Aorta (tissue), 5 donors: ENCODE data around the gene ACSS1. TPM values are rescaled to one million over a fixed set of nuclear protein-coding genes. Genes with fewer than 3 reads are reported as not detected.

Experiments used
- ATAC-seq: fragments of 200-7000 bp; cut with Tn5 transposase; one replicate; pipeline ENCODE4 v1.9.1; 2022; ENCODE audit warnings: moderate library complexity; ENCODE audit not compliant: low FRiP score
- DNase-seq, 2 donors: peaks; one replicate each; pipeline ENCODE4 v3.0.0-alpha.2; 2020
- H3K27ac ChIP-seq, 2 donors: one replicate each; pipeline ENCODE4 v1.5.1; 2013; ENCODE audit warnings: low read length in 2 of 2, mild to moderate bottlenecking in 2 of 2, moderate library complexity in 2 of 2, control low read depth in 1 of 2, inconsistent platforms in 1 of 2, low read depth in 1 of 2
- H3K27me3 ChIP-seq, 2 donors: one replicate each; pipeline ENCODE4 v1.6.1; 2013; ENCODE audit warnings: control low read depth in 1 of 2, low read length in 1 of 2, mild to moderate bottlenecking in 1 of 2, moderate library complexity in 1 of 2; ENCODE audit not compliant: insufficient read depth in 2 of 2, control insufficient read depth in 1 of 2
- H3K36me3 ChIP-seq, 2 donors: one replicate each; pipeline ENCODE4 v1.6.1; 2013; ENCODE audit warnings: control low read depth in 1 of 2, low read length in 1 of 2, mild to moderate bottlenecking in 1 of 2; ENCODE audit not compliant: insufficient read depth in 2 of 2, control insufficient read depth in 1 of 2
- H3K4me1 ChIP-seq, 2 donors: one replicate each; pipeline ENCODE4 v1.6.1; 2013; ENCODE audit warnings: low read length in 2 of 2, control low read depth in 1 of 2, mild to moderate bottlenecking in 1 of 2, moderate library complexity in 1 of 2; ENCODE audit not compliant: insufficient read depth in 2 of 2, control insufficient read depth in 1 of 2
- H3K4me3 ChIP-seq, 2 donors: one replicate each; pipeline ENCODE4 v1.5.1; 2013; ENCODE audit warnings: low read length in 2 of 2, control low read depth in 1 of 2, mild to moderate bottlenecking in 1 of 2
- H3K9me3 ChIP-seq: one replicate; pipeline ENCODE4 v1.6.1; 2013; ENCODE audit warnings: mild to moderate bottlenecking, low read length; ENCODE audit not compliant: control insufficient read depth
- WGBS, 2 donors: extraction: QIAGEN DNeasy Blood & Tissue Kit; methylation state at CpG; one replicate each; pipeline ENCODE4 v1.1.7; 2013; 5-methylcytosine and 5-hydroxymethylcytosine counted together
- intact Hi-C, 2 donors: fragments of 100-400 bp; cut with DNase I; formaldehyde crosslinking; loops; one replicate each; pipeline versions ENCODE4 v1.14.2 to v1.15.0; 2022
- polyA plus RNA-seq, 2 donors: library from polyadenylated mRNA; stranded (reverse); fragments of 200-250 nt; gene quantifications; one replicate each; pipeline ENCODE4 v1.2.3, GENCODE V29; 2013
- total RNA-seq, 2 donors: library from RNA; stranded (reverse); fragmentation: NEBNext Ultra II Directional; extraction: Animal tissue kit (Norgen Biotek cat#: 25700); gene quantifications; one replicate each; pipeline ENCODE4 v1.2.1, GENCODE V29; 2021
- donor health status: healthy with polysubstance abuse.
- donor health status: Bipolar disorder and iron deficiency.
- donor health status: DM: no; HTN: no; CAD: no.
- donor health status: DM: no; HTN: no; CAD: no.
- donor health status: DM: yes; HTN: yes; CAD: no.

The ACSS1 gene
- total and polyA plus RNA-seq, 4 donors = 7.6 to 23.4 (median 18.3) TPM

DNA sequence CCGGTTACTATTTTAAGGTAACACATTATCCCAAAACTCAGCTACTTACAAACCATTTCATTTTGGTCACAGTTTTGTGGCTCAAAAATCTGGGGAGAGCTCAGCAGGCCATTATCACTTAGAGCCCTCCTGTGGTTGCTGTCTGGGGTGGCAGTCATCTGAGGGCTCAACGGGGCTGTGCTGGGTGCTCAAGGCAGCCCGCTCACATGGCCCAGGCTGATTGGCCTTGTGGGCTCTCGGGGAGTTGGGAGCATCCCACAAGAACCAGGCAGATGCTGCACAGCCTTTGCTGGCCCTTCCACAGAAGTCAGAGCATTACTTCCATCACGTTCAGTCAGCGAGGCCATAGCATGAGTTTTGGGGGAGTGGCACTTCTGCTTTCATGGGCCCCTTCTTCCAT lies 30.3 kb upstream of the ACSS1 start:
- no peaks in the 10 kb centered on the region for H3K27me3 ChIP-seq
- ATAC-seq (no peak), DNase-seq (no peak)
- H3K4me1 ChIP-seq = no peaks in the 10 kb centered on the region
- H3K27ac ChIP-seq = no peak overlapping the region
- intact Hi-C loops = no loop called here
- 77 to 81% methylated on average over 6 of the region's 6 CpGs for WGBS, 2 donors
- no peak overlapping the region for H3K4me3 ChIP-seq
- H3K9me3 ChIP-seq = no peaks in the 10 kb centered on the region
- no peaks in the 10 kb centered on the region for H3K36me3 ChIP-seq

DNA sequence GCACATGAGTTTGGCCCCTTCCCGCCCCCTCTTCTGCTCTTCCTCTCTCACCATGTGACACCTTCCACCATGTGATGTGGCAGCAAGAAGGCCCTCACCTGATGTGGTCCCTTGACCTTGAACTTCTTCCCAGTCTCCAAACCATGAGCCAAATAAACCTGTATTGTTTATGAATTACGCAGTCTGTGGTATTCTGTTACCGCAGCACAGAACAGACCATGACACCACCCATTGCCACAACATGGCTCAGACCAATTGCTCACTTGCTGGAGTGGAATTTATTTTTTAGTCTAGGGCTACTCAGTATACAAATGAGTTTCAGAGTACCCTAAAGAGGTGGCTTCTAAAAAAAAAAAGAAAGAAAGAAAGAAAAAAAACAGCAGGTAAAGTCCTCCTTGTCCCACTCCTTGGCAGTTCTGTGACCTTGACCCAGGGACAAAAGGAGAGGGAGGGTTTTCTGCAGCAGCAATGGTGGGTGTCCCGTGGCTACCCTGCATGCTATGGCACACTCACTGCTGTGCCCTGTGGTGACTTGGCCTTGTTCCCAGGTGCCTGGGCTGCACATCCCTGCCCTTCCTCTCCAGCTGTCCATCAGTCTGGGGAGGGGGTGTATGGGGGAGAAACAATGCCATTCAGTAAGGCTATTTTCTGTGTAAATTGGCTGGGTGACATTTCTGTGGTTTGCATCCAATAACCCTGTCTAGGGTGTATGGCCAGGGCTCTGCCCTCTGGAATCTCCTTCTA lies 29.4 kb upstream of the ACSS1 start:
- Histone ChIP-seq H3K36me3 (no peaks in the 10 kb centered on the region), H3K27me3 (no peaks in the 10 kb centered on the region), H3K27ac (no peak overlapping the region), H3K4me1 (no peaks in the 10 kb centered on the region), H3K4me3 (no peak overlapping the region), H3K9me3 (no peaks in the 10 kb centered on the region)
- WGBS, 2 donors = 90 to 92% methylated on average over 4 of the region's 4 CpGs
- intact Hi-C loops = no loop called here
- ATAC-seq (no peak), DNase-seq (no peak)

DNA sequence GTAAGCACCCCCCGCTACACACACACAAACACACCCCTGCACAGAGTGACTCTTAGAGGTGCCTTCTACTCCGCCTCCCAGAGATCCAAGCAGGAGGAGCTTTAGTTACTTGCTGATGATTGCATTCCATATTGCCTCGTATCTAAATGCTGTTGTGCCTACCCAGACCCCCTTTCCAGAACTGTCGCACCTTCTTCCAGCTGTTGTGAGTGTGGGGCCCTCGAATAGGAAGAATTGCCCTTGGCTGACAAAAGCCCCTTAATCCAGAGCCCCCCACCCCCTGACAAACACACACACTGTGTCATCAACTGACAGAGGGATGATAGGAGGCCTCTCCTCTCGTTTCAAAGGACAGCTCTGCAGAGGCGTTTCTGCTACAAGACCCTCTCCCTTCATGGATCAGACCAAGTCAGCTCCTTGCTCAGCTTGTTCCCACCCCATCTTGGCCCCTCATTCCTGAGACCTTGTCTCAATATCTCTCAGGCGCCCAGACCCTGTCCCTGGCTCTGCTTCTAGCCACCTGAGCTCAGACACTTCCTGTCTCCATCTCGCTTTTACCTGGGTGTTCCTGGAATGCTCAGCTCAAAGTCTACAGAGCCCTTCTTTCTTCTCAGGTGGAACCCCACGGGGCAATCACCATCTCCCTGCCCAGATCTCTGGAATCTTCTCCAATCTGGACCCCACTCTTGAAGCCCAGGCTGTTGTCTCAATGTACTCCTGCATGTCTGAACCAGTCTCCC lies 28.0 kb upstream of the ACSS1 start:
- intact Hi-C loops = no loop called here
- ATAC-seq (no peak), DNase-seq (no peak)
- Histone ChIP-seq H3K4me1 (no peaks in the 10 kb centered on the region), H3K27ac (no peak overlapping the region), H3K36me3 (no peaks in the 10 kb centered on the region), H3K9me3 (no peaks in the 10 kb centered on the region), H3K4me3 (no peak overlapping the region), H3K27me3 (no peaks in the 10 kb centered on the region)
- 67 to 70% methylated on average over 10 of the region's 10 CpGs for WGBS, 2 donors

DNA sequence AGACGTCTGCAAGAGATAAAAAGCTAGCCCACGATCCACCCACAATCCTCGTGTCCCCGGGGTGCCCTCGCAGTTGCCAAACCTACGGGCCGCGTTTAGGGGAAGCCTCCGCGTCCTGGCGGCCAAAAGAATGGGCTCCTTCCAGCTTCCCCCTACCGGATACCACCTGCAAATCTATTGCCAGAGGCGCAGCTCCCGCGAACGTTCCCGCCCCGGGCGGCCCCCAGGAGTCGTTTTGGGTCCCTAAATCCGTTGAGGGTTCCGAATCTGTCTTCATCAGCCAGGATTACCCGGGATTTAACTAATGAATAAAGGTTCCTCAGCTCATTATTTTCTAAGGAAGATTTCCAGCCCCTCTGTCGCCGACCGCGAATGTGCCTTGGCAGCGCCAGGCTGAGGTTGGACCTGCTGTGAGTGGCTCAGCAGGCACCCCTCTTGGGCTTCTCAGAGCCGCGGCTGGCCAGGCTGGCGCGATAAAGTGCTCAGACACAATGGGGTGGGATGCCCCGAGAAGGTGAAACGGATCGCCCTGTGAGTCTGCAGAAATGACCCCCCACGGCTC lies 26.8 kb upstream of the ACSS1 start:
- Histone ChIP-seq H3K27me3 (peaks cover 0 to 2% of the 10 kb centered on the region in 2 donors), H3K27ac (no peak overlapping the region), H3K9me3 (no peaks in the 10 kb centered on the region), H3K4me1 (no peaks in the 10 kb centered on the region), H3K4me3 (no peak overlapping the region), H3K36me3 (no peaks in the 10 kb centered on the region)
- 2 to 3% methylated on average over 36 of the region's 36 CpGs for WGBS, 2 donors
- intact Hi-C loops = no loop called here
- no peak for DNase-seq
- ATAC-seq = no peak

DNA sequence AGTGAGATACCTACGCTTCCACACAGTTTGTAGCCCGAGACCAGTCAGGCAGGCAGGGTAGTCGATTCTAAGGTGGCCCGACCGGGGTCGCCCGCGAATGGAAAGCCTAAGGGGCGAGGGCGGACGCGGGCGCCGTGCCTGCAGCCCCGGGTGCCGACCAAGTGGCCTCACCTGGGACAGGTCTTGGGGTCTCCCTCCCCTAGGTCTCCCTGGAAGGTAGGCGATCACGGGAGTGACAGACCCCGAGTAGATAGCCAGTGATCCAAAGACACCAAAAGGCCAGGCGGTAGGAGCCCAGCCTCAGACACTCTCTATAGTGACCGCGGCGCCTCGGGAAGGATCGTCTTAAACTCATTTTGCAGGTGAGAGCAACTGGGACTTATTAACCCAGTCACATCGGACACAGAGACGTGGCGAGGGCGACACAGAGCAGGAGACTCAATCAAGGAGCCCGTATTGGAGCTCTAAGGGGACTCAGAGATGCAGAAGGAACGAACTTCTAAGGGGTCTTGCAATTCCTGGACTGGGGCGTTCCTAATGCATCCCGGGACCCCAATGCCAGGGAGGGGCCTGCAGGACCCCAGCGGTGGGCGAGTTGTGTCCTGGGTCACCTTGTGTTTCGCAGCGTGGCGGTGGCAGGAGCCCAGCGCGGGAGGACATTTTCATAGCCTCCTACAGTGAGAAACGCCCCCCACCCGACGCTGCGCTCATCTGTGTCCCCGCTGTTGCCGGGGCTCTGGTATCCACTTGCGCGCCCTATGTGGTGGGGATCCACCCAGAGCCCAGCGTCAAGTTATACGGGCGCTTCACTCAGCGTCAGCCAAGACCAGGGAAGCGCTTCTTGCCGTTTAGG lies 26.1 kb upstream of the ACSS1 start:
- Histone ChIP-seq H3K27me3 (peaks cover 0 to 3% of the 10 kb centered on the region in 2 donors), H3K36me3 (no peaks in the 10 kb centered on the region), H3K27ac (no peak overlapping the region), H3K4me3 (no peak overlapping the region), H3K4me1 (no peaks in the 10 kb centered on the region), H3K9me3 (no peaks in the 10 kb centered on the region)
- intact Hi-C loops = no loop called here
- WGBS, 2 donors = 6% methylated on average over 54 of the region's 54 CpGs
- ATAC-seq (peak; percentile 36), DNase-seq (no peak)

DNA sequence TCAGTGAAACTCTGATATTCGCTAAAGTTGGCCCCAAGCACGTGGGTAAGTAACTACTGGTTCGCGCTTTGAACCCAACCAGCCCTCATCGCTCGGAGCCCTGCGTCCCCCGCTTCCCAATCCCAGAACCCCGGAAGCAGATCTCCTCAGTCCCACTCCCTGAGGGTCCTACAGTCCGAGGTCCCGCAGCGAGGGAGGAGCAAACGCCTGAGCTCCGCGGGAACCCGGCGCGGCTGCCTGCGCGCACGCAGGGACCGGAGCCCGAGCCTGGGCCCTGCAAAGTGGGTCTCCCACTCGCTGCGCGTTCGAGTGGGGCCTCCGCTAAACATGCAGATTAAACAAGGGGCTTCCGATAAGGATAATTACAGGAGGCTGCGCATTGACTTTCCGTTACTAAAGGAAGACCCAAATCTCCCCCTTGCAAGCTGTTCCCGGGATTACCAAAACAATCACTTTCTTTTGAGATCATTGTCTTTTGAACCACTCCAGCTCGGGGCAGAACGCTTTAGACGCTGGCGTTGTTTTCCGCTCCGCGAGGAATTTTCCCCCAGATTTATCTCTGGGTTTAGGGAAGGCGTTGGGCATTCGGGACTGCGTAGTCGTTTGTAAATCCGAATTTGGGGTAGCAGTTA lies 25.3 kb upstream of the ACSS1 start:
- no peaks in the 10 kb centered on the region for H3K4me1 ChIP-seq
- DNase-seq (no peak), ATAC-seq (no peak)
- no peaks in the 10 kb centered on the region for H3K9me3 ChIP-seq
- intact Hi-C loops = no loop called here
- H3K27ac ChIP-seq = no peak overlapping the region
- WGBS, 2 donors = 4 to 5% methylated on average over 39 to 44 of the region's 44 CpGs
- no peak overlapping the region for H3K4me3 ChIP-seq
- H3K27me3 ChIP-seq = peaks cover 0 to 3% of the 10 kb centered on the region in 2 donors
- H3K36me3 ChIP-seq = no peaks in the 10 kb centered on the region

DNA sequence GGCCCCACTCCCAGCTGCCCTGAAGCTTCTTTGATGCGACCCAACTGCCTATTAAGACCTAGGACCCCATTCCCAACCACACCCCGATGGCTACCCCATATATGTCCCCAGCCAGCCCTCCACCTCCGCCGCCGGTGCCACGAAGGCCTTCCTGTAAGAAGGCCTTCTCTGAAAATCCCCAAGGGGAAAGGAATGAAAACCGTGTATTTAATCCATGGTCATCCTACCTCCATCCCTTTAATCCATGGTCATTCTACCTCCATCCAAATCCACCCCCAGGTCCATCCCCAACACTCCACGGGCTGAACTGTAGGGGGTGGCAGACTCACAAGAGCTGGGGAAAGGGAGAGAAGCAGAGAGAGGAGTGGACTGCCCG lies 24.5 kb upstream of the ACSS1 start:
- H3K9me3 ChIP-seq = no peaks in the 10 kb centered on the region
- peaks cover 0 to 3% of the 10 kb centered on the region in 2 donors for H3K27me3 ChIP-seq
- no peak overlapping the region for H3K27ac ChIP-seq
- no peaks in the 10 kb centered on the region for H3K36me3 ChIP-seq
- ATAC-seq = no peak
- no peak overlapping the region for H3K4me3 ChIP-seq
- H3K4me1 ChIP-seq = no peaks in the 10 kb centered on the region
- WGBS, 2 donors = 20 to 21% methylated on average over 9 of the region's 9 CpGs
- intact Hi-C loops = no loop called here
- DNase-seq = no peak

DNA sequence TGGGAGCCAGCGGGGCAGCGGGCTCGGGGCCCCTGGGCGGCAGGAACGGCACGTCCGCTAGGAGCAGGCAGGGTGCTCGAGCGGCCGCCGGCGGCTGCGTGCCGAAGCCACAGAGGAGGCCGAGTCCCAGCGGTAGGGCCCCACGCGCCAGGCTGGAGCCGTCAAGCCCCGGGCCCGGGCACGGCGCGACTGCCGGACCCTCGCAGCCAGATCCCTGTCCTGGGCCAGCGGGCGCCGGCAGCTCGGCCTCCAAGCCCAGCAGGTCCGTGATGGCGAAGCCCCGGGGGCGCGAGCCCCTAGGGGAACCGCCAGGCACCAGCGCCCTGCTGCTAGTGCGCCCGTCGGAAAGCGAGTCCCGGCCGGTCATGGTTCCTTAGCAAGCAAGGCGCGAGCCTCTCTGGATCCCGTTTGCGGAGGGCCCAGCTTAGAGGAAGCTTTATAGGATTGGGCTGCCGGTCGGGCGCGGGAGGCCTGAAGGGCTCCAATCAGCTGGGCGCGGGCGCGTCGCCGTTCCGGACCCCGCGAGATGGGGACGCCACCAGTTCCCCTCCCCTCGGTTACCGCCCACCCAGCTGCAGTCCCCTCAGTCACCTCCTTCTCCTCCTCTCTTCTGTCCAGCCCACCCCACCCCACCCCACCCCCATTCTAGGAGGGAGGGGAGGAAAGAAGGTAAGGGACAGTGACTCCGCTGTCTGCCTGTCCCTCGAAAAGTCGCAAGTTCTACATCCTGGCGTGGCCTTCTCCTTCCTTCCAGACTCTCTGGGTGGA lies 24.0 kb upstream of the ACSS1 start, which contains the start of gene VSX1:
Gene VSX1 (minus strand): TSS at position 412 of the 768 bp plus-strand sequence. CDS start 45 bp downstream, at position 367.
- Histone ChIP-seq H3K9me3 (no peaks in the 10 kb centered on the region), H3K4me1 (no peaks in the 10 kb centered on the region), H3K27me3 (peaks cover 0 to 3% of the 10 kb centered on the region in 2 donors), H3K27ac (no peak within 1 kb of the TSS), H3K36me3 (no peaks in the 10 kb centered on the region), H3K4me3 (no peak within 1 kb of the TSS)
- DNase-seq = no peak
- no peak for ATAC-seq
- WGBS, 2 donors = 4 to 5% methylated on average over 54 to 67 of the region's 67 CpGs
- intact Hi-C loops = no loop called here
